ENCODE measurements around the gene ANKIB1.
"Not testable (repeated sequence)": the region's sequence is repeated elsewhere in the genome, so short reads cannot be mapped to it uniquely, and the experiment has no call there.

The ANKIB1 gene

GRCh38 chr7:92335574-92335973 lies 89.8 kb downstream of the ANKIB1 start:
- DNase-seq: no peak

- DNase-seq: no peak
Observed at GRCh38 chr7:92336662-92337340, 91.0 kb downstream of the ANKIB1 start.

- DNase-seq: no peak
Observed at GRCh38 chr7:92340016-92340415, 94.2 kb downstream of the ANKIB1 start.

GRCh38 chr7:92343714-92344113 lies 97.9 kb downstream of the ANKIB1 start:
- DNase-seq: no peak

- no peak for DNase-seq
Observed at GRCh38 chr7:92352009-92352408, 106.2 kb downstream of the ANKIB1 start.

GRCh38 chr7:92354214-92354613 lies 108.4 kb downstream of the ANKIB1 start:
- no peak for DNase-seq

GRCh38 chr7:92356406-92356805 lies 110.6 kb downstream of the ANKIB1 start:
- no peak for DNase-seq

GRCh38 chr7:92357260-92357659 lies 111.5 kb downstream of the ANKIB1 start:
- DNase-seq: no peak

- not testable (repeated sequence) for DNase-seq
Observed at GRCh38 chr7:92359179-92359578, 113.4 kb downstream of the ANKIB1 start.

- no peak for DNase-seq
Observed at GRCh38 chr7:92359801-92360200, 114.0 kb downstream of the ANKIB1 start.

GRCh38 chr7:92360387-92360786 lies 114.6 kb downstream of the ANKIB1 start:
- no peak for DNase-seq

- no peak for DNase-seq
Observed at GRCh38 chr7:92362131-92362530, 116.4 kb downstream of the ANKIB1 start.

- no peak for DNase-seq
Observed at GRCh38 chr7:92366730-92367129, 121.0 kb downstream of the ANKIB1 start.

- no peak for DNase-seq
Observed at GRCh38 chr7:92368741-92369140, 123.0 kb downstream of the ANKIB1 start.

GRCh38 chr7:92375013-92375412 lies 129.2 kb downstream of the ANKIB1 start:
- DNase-seq: no peak

- no peak for DNase-seq
Observed at GRCh38 chr7:92391071-92391470, 145.3 kb downstream of the ANKIB1 start.

- no peak for DNase-seq
Observed at GRCh38 chr7:92397542-92397941, 151.8 kb downstream of the ANKIB1 start.

- DNase-seq: no peak
Observed at GRCh38 chr7:92400013-92400412, 154.2 kb downstream of the ANKIB1 start.

- DNase-seq: no peak
Observed at GRCh38 chr7:92402920-92403759, 157.4 kb downstream of the ANKIB1 start.

- DNase-seq: no peak
Observed at GRCh38 chr7:92403760-92404074, 157.9 kb downstream of the ANKIB1 start.

GRCh38 chr7:92404170-92404614 lies 158.4 kb downstream of the ANKIB1 start:
- DNase-seq: peak in 1 of 2 donors; percentile 41

GRCh38 chr7:92409357-92409756 lies 163.6 kb downstream of the ANKIB1 start:
- DNase-seq: no peak

- DNase-seq: not testable (repeated sequence)
Observed at GRCh38 chr7:92410162-92410561, 164.4 kb downstream of the ANKIB1 start.

GRCh38 chr7:92412745-92413144 lies 167.0 kb downstream of the ANKIB1 start:
- DNase-seq: no peak
